Erythroblast (primary cell): ENCODE data around the gene CHAT.
A peak's percentile ranks its signal among the peaks of the same experiment; 100 is the strongest.

Source experiments
- DNase-seq, 2 experiments: peaks; one replicate each; lab custom pipeline; 2025; lab: John Stamatoyannopoulos, UW
- GATA1 ChIP-seq: IDR thresholded peaks from 2 replicates; pipeline ENCODE4 v1.6.1; 2011; ENCODE audit warnings: low read depth, mild to moderate bottlenecking, control low read depth, low read length, moderate library complexity
- POLR2A ChIP-seq: IDR thresholded peaks from 2 replicates; pipeline ENCODE4 v1.6.1; 2011; ENCODE audit warnings: mild to moderate bottlenecking, low read length

Gene CHAT

GRCh38 chr10:49611166-49611815 lies 2.5 kb upstream of the CHAT start:
- TF ChIP-seq GATA1 (no peak), POLR2A (no peak)
- peak; percentile 48 to 50 for DNase-seq

GRCh38 chr10:49611816-49612512 lies 1.9 kb upstream of the CHAT start:
- TF ChIP-seq GATA1 (no peak), POLR2A (no peak)
- no peak for DNase-seq

- DNase-seq = peak in 1 of 2 experiments; percentile 6
- TF ChIP-seq GATA1 = no peak
- TF ChIP-seq POLR2A = no peak
Measured at GRCh38 chr10:49612513-49613164, 1.2 kb upstream of the CHAT start.

GRCh38 chr10:49613165-49613881 lies 514 bp upstream of the CHAT start:
- TF ChIP-seq POLR2A = no peak
- TF ChIP-seq GATA1 = no peak
- no peak for DNase-seq

GRCh38 chr10:49614242-49615198 lies 683 bp downstream of the CHAT start:
- DNase-seq = no peak
- TF ChIP-seq GATA1 = no peak
- TF ChIP-seq POLR2A = no peak

- DNase-seq = no peak
- TF ChIP-seq GATA1 (no peak), POLR2A (no peak)
Measured at GRCh38 chr10:49615213-49615612, 1.4 kb downstream of the CHAT start.

- no peak for TF ChIP-seq POLR2A
- no peak for TF ChIP-seq GATA1
- no peak for DNase-seq
Measured at GRCh38 chr10:49615721-49616120, 1.9 kb downstream of the CHAT start.

GRCh38 chr10:49616421-49617101 lies 2.7 kb downstream of the CHAT start:
- TF ChIP-seq POLR2A = no peak
- TF ChIP-seq GATA1 = no peak

GRCh38 chr10:49617121-49618020 lies 3.5 kb downstream of the CHAT start:
- TF ChIP-seq POLR2A (no peak), GATA1 (no peak)
- DNase-seq = no peak

More at GRCh38 chr10:49616421-49617101, 2.7 kb downstream of the CHAT start:
- no peak for DNase-seq

GRCh38 chr10:49618821-49619220 lies 5.0 kb downstream of the CHAT start:
- no peak for DNase-seq
- TF ChIP-seq GATA1 = no peak
- TF ChIP-seq POLR2A = no peak

GRCh38 chr10:49619613-49620012 lies 5.8 kb downstream of the CHAT start:
- TF ChIP-seq GATA1 = no peak
- TF ChIP-seq POLR2A = no peak
- DNase-seq = no peak
